Left ventricle myocardium inferior (tissue), 1 donor: ENCODE measurements around the gene CRTC1. TPM values are rescaled to one million over a fixed set of nuclear protein-coding genes. Genes with fewer than 3 reads are reported as not detected.
"Not testable (repeated sequence)": the region's sequence is repeated elsewhere in the genome, so short reads cannot be mapped to it uniquely, and the experiment has no call there.

Experiments
- DNase-seq: peaks from one replicate; pipeline ENCODE4 v3.0.0-alpha.2; 2020
- H3K27ac ChIP-seq: fragments of 200-600 bp; replicated peaks from 2 replicates; pipeline ENCODE4 v1.8.0; 2021
- H3K27me3 ChIP-seq: fragments of 200-600 bp; 2 replicates; pipeline ENCODE4 v1.8.0; 2021; ENCODE audit warnings: low read depth
- H3K36me3 ChIP-seq: fragments of 200-600 bp; 2 replicates; pipeline ENCODE4 v1.8.0; 2021
- H3K4me1 ChIP-seq: fragments of 200-600 bp; 2 replicates; pipeline ENCODE4 v1.8.0; 2021
- H3K4me3 ChIP-seq: fragments of 200-600 bp; 2 replicates; pipeline ENCODE4 v1.8.0; 2021; ENCODE audit warnings: mild to moderate bottlenecking, moderate library complexity
- H3K9me3 ChIP-seq: fragments of 200-600 bp; replicated peaks from 2 replicates; pipeline ENCODE4 v1.8.0; 2021
- intact Hi-C: fragments of 100-400 bp; cut with micrococcal nuclease; formaldehyde crosslinking; loops from one replicate; pipeline ENCODE4 v1.11.0; 2022
- total RNA-seq: library from RNA; stranded (reverse); fragmentation: NEBNext Ultra II Directional; extraction: Animal tissue kit (Norgen Biotek cat#: 25700); gene quantifications from one replicate; pipeline ENCODE4 v1.2.1, GENCODE V29; 2021
- TF ChIP-seq, protein P1 (sequence below): fragments of 200-600 bp; IDR thresholded peaks from 2 replicates; pipeline ENCODE4 v1.8.0; 2021; ENCODE audit warnings: antibody characterized with exemption, mild to moderate bottlenecking, borderline replicate concordance
- donor health status: DM: no; HTN: yes; CAD: no; lungs with severe emphysema.

The CRTC1 gene
- total RNA-seq, 1 donor from 2014 or later = 9.7 TPM

DNA sequence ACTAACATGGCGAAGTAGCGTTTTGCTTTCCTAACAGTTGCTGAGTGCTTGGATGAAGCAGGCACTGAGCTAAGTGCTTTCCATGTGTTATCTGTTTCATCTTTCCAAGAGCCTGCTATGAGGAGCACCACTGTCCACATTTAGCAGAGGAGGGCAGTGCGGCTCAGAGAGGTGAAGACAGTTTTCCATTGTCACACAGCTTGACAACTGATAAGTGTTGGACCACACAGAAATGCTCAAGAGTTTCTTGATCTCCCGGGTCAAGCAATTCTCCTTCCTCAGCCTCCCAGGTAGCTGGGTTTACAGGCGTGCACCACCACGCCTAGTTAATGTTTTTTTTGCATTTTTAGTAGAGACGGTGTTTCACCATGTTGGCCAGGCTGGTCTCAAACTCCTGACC is 6.8 kb upstream of the CRTC1 start:
- no peak for DNase-seq
- Histone ChIP-seq H3K4me3 (no peak overlapping the region), H3K27ac (no peak overlapping the region), H3K27me3 (no peaks in the 10 kb centered on the region), H3K36me3 (no peaks in the 10 kb centered on the region), H3K9me3 (no peaks in the 10 kb centered on the region), H3K4me1 (peaks cover 34% of the 10 kb centered on the region)
- intact Hi-C loops = no loop called here
- TF ChIP-seq, protein P1, sequence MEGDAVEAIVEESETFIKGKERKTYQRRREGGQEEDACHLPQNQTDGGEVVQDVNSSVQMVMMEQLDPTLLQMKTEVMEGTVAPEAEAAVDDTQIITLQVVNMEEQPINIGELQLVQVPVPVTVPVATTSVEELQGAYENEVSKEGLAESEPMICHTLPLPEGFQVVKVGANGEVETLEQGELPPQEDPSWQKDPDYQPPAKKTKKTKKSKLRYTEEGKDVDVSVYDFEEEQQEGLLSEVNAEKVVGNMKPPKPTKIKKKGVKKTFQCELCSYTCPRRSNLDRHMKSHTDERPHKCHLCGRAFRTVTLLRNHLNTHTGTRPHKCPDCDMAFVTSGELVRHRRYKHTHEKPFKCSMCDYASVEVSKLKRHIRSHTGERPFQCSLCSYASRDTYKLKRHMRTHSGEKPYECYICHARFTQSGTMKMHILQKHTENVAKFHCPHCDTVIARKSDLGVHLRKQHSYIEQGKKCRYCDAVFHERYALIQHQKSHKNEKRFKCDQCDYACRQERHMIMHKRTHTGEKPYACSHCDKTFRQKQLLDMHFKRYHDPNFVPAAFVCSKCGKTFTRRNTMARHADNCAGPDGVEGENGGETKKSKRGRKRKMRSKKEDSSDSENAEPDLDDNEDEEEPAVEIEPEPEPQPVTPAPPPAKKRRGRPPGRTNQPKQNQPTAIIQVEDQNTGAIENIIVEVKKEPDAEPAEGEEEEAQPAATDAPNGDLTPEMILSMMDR = no peak

DNA sequence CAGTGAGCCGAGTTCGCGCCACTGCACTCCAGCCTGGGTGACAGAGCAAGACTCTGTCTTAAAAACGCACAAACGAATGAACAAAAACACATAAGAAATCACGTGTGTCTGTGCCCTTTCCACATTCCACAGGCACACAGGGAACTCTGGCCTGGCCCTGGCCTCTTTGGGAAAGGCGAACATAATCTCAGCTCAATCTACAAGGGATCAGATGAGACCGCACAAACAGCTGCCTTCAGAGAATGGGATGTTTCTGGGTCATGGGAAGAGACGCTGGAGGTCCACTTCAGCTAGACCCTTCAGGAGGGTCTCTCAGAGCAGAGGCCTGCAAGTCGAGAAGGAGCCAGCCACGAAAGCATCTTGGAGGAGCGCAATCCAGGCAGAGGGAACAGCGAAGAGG is 6.3 kb upstream of the CRTC1 start:
- intact Hi-C loops = no loop called here
- no peak for DNase-seq
- TF ChIP-seq, protein P1 = no peak
- peaks cover 30% of the 10 kb centered on the region for H3K4me1 ChIP-seq
- no peaks in the 10 kb centered on the region for H3K36me3 ChIP-seq
- no peak overlapping the region for H3K4me3 ChIP-seq
- H3K27ac ChIP-seq = no peak overlapping the region
- H3K9me3 ChIP-seq = no peaks in the 10 kb centered on the region
- no peaks in the 10 kb centered on the region for H3K27me3 ChIP-seq

DNA sequence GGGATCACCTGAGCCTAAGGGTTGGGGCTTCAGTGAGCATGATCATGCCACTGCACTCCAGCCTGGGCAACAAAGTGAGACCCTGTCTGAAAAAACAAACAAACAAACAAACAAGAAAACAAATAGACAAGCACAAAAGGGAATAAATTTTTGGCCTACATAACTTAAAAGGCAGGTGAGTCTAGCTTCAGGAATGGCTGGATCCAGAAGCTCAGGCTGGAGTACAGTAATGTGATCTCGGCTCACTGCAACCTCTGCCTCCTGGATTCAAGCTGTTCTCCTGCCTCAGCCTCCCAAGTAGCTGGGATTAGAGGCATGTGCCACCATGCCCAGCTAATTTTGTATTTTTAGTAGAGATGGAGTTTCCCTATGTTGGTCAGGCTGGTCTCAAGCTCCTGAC is 3.3 kb upstream of the CRTC1 start:
- intact Hi-C loops, H3K4me3 ChIP-seq, H3K27ac ChIP-seq, H3K27me3 ChIP-seq, H3K9me3 ChIP-seq, DNase-seq, H3K36me3 ChIP-seq: not testable (repeated sequence)
- peaks cover 26% of the 10 kb centered on the region for H3K4me1 ChIP-seq

DNA sequence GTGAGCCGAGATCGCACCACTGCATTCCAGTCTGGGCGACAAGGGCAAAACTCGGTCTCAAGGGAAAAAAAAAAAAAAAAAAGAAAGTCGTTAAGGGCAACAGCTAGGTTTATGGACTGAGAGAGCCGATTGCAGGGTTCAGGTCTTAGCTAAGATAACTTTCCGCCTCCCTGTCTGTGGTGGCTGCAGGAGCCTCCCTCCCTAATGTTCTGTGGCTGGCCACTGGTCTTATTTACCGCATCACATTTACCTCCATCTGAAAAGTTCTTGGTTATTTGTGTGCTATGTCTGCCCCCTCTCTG is 722 bp upstream of the CRTC1 start:
- H3K27me3 ChIP-seq = no peaks in the 10 kb centered on the region
- TF ChIP-seq, protein P1 = no peak
- H3K27ac ChIP-seq = peak overlapping the region; percentile 89
- H3K9me3 ChIP-seq = no peaks in the 10 kb centered on the region
- H3K4me1 ChIP-seq = peaks cover 26% of the 10 kb centered on the region
- no peak for DNase-seq
- H3K4me3 ChIP-seq = peak overlapping the region; percentile 70
- intact Hi-C loops = no loop called here
- H3K36me3 ChIP-seq = no peaks in the 10 kb centered on the region

DNA sequence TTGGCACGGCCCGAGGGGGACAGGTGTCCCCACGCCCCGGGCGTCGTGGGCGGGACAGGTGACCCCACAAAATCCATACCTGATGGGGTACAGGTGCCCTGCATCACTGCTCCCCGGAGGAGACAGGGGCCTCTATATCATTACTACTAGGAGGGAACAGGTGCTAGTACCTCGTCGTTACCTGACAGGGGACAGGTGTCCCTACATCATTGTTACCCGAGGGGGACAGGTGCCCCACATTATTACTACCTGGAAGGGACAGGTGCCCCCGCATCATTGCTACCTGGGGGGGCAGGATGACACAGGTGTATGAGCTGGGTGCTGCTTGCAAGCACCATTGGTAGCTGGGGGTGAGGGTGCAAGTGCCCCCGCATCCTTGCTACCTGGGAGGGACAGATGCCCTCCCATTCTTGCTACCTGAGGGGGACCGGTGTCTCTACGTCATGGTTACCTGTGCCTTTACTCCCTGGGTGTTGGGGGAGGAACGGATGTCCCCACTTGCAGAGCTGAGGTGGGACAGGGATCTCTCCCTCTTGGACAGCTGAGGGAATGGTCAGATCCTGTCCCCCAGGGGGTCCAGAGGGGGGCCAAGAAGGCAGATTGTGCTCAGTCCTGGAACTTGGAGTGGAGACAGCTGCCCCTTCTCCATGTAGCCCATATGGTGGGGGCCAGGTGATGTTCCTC is 620 bp downstream of the CRTC1 start:
- Histone ChIP-seq H3K4me1 (peaks cover 18% of the 10 kb centered on the region), H3K9me3 (no peaks in the 10 kb centered on the region), H3K27ac (peak overlapping the region; percentile 89), H3K36me3 (no peaks in the 10 kb centered on the region), H3K4me3 (peak overlapping the region; percentile 70), H3K27me3 (no peaks in the 10 kb centered on the region)
- intact Hi-C loops = no loop called here
- TF ChIP-seq, protein P1 = no peak
- no peak for DNase-seq

DNA sequence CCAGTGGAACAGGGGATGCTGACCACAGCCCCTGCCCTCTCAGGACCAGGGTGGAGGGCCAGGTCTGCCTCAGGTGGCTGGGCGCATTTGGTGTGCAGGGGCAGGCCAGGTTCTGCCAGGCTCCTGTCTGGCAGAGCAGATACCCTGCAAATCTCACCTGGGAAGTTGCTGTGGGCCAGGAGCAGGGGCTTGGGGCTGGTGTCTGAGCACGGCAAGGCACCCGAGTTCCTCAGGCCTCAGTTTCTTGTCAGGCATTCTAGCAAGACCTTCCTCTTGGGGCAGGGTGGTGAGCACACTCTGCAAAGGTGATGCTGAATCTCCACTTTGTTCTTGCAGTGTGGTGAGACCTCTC is 1.1 kb downstream of the CRTC1 start:
- Histone ChIP-seq H3K27ac (no peak overlapping the region), H3K27me3 (no peaks in the 10 kb centered on the region), H3K9me3 (no peaks in the 10 kb centered on the region), H3K36me3 (no peaks in the 10 kb centered on the region), H3K4me3 (peak overlapping the region; percentile 70), H3K4me1 (peaks cover 18% of the 10 kb centered on the region)
- TF ChIP-seq, protein P1 = no peak
- intact Hi-C loops = no loop called here
- DNase-seq = no peak
